CD1c-positive myeloid dendritic cell (primary cell): Measurements from ENCODE around the gene MMP20.

ENCODE experiments used
- DNase-seq: peaks from one replicate; pipeline ENCODE4 v3.0.0-alpha.2; 2016; ENCODE audit errors: extremely low spot score

The MMP20 gene

GRCh38 chr11:102560555-102561011 is 64.5 kb downstream of the MMP20 start:
- peak; percentile 26 for DNase-seq

GRCh38 chr11:102559839-102560238 is 65.3 kb downstream of the MMP20 start:
- no peak for DNase-seq

- DNase-seq, result no peak
Observed at GRCh38 chr11:102555091-102555490, 70.0 kb downstream of the MMP20 start.

DNA sequence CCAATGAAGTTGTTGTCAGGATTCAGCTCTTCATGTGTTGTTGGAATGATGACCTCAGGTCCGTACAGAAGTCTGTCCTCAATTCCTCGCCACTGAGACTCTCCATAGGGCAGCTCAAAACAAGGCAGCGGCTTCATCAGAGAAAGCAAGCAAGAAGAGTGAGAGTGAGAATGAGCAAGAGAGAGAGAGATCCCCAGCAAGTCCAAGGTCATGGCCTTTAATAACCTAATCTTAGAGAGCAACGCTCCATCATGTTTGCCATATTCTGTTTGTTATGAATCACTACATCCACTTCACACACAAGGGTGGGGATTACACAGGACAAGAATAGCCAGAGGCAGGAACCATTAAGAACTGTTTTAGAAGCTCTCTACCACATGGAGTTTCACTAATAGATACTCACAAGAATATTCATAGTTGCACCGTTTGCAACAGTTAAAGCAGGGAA is 71.3 kb downstream of the MMP20 start:
- no peak for DNase-seq

DNA sequence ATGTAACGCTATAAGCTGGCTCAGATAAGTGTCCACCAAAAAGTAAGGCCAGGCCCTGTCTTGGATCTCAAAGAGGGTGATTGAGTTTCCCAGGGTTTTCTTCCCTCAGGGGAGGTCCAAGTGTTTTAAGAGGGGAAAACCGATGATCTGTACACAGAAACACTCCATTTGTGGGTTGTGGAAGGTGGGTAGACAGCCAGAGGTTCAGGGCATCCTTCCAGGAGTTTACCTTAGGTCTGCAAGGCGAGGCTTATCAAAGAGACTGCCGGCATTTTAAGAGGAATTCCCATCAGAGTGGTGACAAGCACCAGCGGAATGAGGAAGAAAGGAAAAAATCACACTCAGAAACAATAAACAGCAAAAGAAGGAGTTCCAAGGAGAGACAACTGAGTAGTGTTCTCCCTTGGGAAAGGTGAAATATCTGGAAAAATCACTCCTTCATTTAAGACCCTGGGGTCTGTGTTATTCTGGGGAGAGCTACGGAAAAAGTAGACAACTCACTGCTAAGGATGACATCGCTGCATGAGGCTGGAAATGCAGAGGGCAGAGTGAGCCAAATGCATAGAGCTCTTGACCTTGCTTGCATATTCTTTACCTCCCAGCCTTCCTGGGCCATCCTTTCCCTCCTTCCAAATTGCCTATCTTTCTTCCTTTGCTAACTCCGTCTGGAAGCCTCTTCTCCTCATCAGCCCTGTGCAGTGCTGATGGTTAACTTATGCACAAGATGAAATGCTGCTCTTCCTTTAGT is 72.5 kb downstream of the MMP20 start:
- DNase-seq, result no peak

- no peak for DNase-seq
Observed at GRCh38 chr11:102552020-102552419, 73.1 kb downstream of the MMP20 start.

DNA sequence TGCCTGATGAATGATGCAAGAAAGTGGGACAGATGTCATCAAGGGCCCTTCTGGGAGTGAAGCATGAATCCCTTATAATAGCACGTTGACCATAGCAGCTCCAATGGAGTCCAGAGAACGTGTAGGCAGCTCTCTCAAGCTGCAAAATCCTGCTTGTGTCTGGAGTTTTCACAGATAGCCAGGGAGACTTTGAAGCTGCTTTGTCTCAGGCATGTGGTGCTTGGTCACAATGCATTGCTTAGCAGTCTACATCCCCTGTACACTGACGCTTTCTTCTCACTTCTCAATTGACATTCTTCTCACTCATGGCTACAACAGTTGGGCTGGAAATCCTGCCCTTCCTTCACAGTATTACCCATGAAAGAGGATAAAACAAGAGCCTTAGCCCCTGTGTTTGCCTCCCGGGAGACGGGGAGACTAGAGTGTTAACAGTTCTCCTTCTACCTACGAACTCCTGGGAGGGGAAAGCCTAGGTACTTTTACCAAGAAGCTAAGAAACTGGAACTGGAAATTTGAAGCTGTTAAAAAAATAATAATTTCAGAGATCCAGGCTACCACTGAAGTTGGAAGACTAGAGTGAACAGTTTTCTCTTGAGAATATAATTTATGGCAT is 73.9 kb downstream of the MMP20 start:
- no peak for DNase-seq

GRCh38 chr11:102546923-102547471 is 78.1 kb downstream of the MMP20 start:
- peak; percentile 91 for DNase-seq

GRCh38 chr11:102546427-102546826 is 78.7 kb downstream of the MMP20 start:
- peak; percentile 83 for DNase-seq

GRCh38 chr11:102545701-102546100 is 79.4 kb downstream of the MMP20 start:
- no peak for DNase-seq

DNA sequence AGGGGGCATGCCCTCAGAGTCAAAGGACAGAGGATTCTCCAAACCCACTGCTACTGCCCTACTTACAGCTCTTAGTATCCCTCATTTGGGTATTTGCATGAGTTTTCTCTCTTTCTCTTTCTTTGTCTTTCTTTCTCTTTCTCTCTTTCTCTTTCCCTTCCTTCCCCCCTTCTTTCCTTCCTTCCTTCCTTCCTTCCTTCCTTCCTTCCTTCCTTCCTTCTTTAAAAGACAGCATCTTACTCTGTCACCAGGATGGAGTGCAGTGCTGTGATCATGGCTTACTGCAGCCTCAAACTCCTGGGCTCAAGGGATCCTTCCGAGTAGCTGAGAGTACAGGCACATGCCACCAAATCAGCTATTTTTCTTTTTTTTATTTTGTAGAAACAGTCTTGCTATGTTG is 80.5 kb downstream of the MMP20 start:
- DNase-seq, result no peak

DNA sequence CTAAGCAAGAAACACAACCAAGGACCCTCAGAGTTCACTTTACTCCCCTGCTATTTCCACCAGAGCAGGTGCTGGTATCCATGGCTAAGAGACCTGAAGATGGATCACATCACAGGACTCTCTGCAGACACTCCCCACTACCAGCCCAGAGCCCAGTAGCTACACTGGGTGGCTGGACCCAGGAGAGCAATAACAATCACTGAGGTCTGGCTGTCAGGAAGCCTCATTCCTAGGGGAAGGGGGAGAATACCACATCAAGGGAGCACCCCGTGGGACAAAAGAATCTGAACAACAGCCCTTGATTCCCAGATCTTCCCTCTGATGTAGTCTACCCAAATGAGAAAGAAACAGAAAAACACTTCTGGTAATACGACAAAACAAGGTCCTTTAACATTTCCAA is 85.6 kb downstream of the MMP20 start:
- DNase-seq, result no peak

DNA sequence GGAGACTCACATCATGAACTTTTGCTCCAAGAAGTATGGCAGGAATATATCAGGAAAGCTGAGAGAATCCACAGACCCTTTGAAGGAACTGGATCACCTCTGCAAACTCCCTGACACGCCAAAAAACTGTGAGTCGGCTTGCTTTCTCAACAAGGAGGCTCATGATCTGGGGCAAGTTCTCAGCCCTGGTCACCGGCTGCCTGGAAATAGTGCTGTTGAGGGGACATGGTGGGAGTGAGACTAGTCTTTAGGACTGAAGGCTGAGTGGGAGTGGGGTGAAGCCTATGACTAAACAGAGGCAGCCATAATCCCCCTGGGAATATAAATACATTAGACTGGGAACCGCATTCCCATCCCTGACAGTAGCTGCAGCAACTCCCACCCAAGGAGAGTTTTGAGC is 86.2 kb downstream of the MMP20 start:
- no peak for DNase-seq

DNA sequence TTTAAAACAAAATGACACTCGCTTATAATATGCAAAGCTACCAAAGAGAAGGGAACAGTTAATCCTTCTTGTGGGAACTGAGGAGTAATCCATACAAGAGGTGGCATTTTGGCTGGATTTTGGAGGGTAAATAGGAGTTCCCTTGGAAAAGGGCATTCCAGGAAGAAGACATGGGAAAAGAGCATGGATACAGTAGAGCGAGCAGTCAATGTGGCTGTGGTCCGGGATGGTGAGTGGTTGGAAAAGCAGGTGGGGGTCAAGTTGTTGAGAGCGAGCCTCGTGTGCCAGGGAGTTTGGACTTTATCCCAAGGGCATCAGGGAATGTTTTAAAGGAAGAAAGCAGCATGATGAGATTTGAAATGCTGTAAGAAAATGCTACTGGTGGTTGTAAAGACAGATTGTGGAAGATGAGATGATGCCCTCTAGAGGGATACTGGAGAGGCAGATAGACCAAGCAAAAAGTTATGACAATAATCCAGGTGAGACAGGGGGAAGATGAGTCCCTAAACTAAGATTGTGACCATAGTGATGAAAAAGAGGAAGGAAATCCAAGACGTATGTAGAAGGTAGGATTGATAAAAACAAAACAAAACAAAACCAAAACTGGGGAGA is 90.8 kb downstream of the MMP20 start:
- no peak for DNase-seq

DNA sequence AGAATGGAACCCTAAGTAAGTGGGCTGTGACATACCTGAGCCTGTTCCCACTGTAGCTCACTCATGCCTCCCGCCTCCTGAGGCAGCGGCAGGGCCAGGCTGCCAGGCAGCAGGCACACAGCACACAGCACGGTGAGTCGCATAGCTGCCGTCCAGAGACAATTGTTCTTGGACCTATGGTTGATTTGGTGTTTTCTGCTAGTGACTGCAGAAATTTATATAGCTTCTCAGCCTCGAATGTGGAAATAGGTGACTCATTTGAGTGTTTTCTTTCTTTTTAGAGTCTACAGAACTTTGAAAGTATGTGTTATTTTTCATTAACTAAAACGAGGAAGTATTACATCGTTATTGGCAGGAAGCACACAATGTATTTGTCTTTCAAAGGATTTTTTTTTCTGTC is 94.6 kb downstream of the MMP20 start, which contains the start of gene MMP7:
TSS of gene MMP7 (minus strand) at position 190 of the 400 bp plus-strand sequence. CDS start at position 143, 47 bp downstream.
- peak; percentile 26 for DNase-seq

DNA sequence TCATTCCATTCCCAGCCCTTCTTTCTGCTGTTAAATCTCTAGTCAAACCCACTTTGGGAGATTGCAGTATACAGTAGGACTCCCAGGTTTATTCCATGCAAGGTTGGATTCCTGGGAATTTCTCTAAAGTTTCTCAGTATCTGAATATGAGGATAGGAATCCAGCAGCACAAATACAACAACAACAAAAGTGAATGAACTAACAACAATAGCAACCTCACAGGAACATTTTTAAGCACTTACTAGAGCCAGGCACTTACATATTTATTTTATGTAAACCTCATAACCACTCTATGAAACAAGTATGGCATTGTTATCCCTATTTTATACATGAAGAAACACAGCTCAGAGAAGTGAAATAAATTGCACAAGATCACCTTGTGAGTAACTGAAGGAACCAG is 96.5 kb downstream of the MMP20 start:
- no peak for DNase-seq

GRCh38 chr11:102527684-102528083 is 97.4 kb downstream of the MMP20 start:
- no peak for DNase-seq

- no peak for DNase-seq
Observed at GRCh38 chr11:102527041-102527440, 98.1 kb downstream of the MMP20 start.
